Right ventricle myocardium superior (tissue), 1 donor: ENCODE data around the gene EFR3B. TPM values are rescaled to one million over a fixed set of nuclear protein-coding genes. Genes with fewer than 3 reads are reported as not detected.

Experiments used
- ATAC-seq: fragments of 200-7000 bp; cut with Tn5 transposase; one replicate; pipeline ENCODE4 v1.9.1; 2020; ENCODE audit warnings: mild to moderate bottlenecking; ENCODE audit not compliant: poor library complexity
- DNase-seq: peaks from one replicate; pipeline ENCODE4 v3.0.0-alpha.2; 2020
- intact Hi-C: fragments of 100-400 bp; cut with DNase I; formaldehyde crosslinking; loops from one replicate; pipeline ENCODE4 v1.11.2; 2022
- total RNA-seq: library from RNA; stranded (reverse); fragmentation: NEBNext Ultra II Directional; extraction: Animal tissue kit (Norgen Biotek cat#: 25700); gene quantifications from one replicate; pipeline ENCODE4 v1.2.1, GENCODE V29; 2021
- donor health status: DM: no; HTN: yes; CAD: no; lungs with severe emphysema.

Gene EFR3B
- total RNA-seq, 1 donor from 2014 or later = 3.8 TPM

GRCh38 chr2:25032901-25033300 lies 9.0 kb upstream of the EFR3B start:
- ATAC-seq = no peak
- intact Hi-C loops = no loop called here
- DNase-seq = no peak

- no peak for ATAC-seq
- no peak for DNase-seq
- intact Hi-C loops = no loop called here
These were observed 7.8 kb upstream of the EFR3B start for GRCh38 chr2:25034081-25034480.

GRCh38 chr2:25035537-25036220 lies 6.2 kb upstream of the EFR3B start:
- DNase-seq (no peak), ATAC-seq (no peak)
- intact Hi-C loops = no loop called here

- ATAC-seq (no peak), DNase-seq (no peak)
- intact Hi-C loops = no loop called here
These were observed 5.7 kb upstream of the EFR3B start for GRCh38 chr2:25036221-25036559.

GRCh38 chr2:25039126-25039525 lies 2.8 kb upstream of the EFR3B start:
- intact Hi-C loops = no loop called here
- DNase-seq (no peak), ATAC-seq (no peak)

GRCh38 chr2:25041307-25041927 lies 459 bp upstream of the EFR3B start:
- intact Hi-C loops = loop anchor here (5.0 to 10.0 kb wide), 2 partner anchors 54 to 83 kb away; no protein-coding TSS in a partner anchor
- ATAC-seq = peak; percentile 40

GRCh38 chr2:25042321-25043240 lies 705 bp downstream of the EFR3B start:
- peak; percentile 54 for DNase-seq
- ATAC-seq = peak; percentile 46
- intact Hi-C loops = loop anchor here (5.0 to 10.0 kb wide), 2 partner anchors 55 to 82 kb away; no protein-coding TSS in a partner anchor

More at GRCh38 chr2:25041307-25041927, 459 bp upstream of the EFR3B start:
- peak; percentile 62 for DNase-seq

- ATAC-seq (no peak), DNase-seq (no peak)
- intact Hi-C loops = loop anchor here (5.0 to 10.0 kb wide), 2 partner anchors 56 to 81 kb away; no protein-coding TSS in a partner anchor
These were observed 1.5 kb downstream of the EFR3B start for GRCh38 chr2:25043241-25043867.

- DNase-seq (no peak), ATAC-seq (no peak)
- intact Hi-C loops = loop anchor here (5.0 to 10.0 kb wide), 2 partner anchors 57 to 81 kb away; no protein-coding TSS in a partner anchor
These were observed 2.1 kb downstream of the EFR3B start for GRCh38 chr2:25044011-25044410.

- no peak for ATAC-seq
- intact Hi-C loops = loop anchor here (5.0 to 10.0 kb wide), 2 partner anchors 58 to 80 kb away; no protein-coding TSS in a partner anchor
- no peak for DNase-seq
These were observed 3.1 kb downstream of the EFR3B start for GRCh38 chr2:25044990-25045389.

GRCh38 chr2:25049422-25049821 lies 7.5 kb downstream of the EFR3B start:
- no peak for ATAC-seq
- no peak for DNase-seq
- intact Hi-C loops = loop anchor here (10.0 kb wide), 1 partner anchor 75 kb away; no protein-coding TSS in a partner anchor

- intact Hi-C loops = no loop called here
- ATAC-seq = no peak
These were observed 8.3 kb downstream of the EFR3B start for GRCh38 chr2:25050128-25050527.

GRCh38 chr2:25053041-25053440 lies 11.2 kb downstream of the EFR3B start:
- ATAC-seq (peak; percentile 25), DNase-seq (no peak)
- intact Hi-C loops = no loop called here

More at GRCh38 chr2:25050128-25050527, 8.3 kb downstream of the EFR3B start:
- no peak for DNase-seq

GRCh38 chr2:25054720-25055119 lies 12.8 kb downstream of the EFR3B start:
- ATAC-seq (no peak), DNase-seq (no peak)
- intact Hi-C loops = no loop called here

- ATAC-seq (no peak), DNase-seq (no peak)
- intact Hi-C loops = no loop called here
These were observed 13.6 kb downstream of the EFR3B start for GRCh38 chr2:25055376-25055920.

GRCh38 chr2:25056098-25056821 lies 14.4 kb downstream of the EFR3B start:
- intact Hi-C loops = no loop called here
- DNase-seq (no peak), ATAC-seq (no peak)

GRCh38 chr2:25062511-25062917 lies 20.6 kb downstream of the EFR3B start:
- DNase-seq (no peak), ATAC-seq (no peak)
- intact Hi-C loops = no loop called here
